Lower leg skin (tissue), 4 donors: ENCODE measurements around the gene PEX14. TPM values are rescaled to one million over a fixed set of nuclear protein-coding genes. Genes with fewer than 3 reads are reported as not detected.

Experiments
- DNase-seq, 2 donors: peaks; one replicate each; pipeline ENCODE4 v3.0.0-alpha.2; 2019; ENCODE audit warnings: low spot score in 2 of 2
- H3K4me3 ChIP-seq: fragments of 200-600 bp; sonication (generic); 2 replicates; pipeline ENCODE4 v1.5.1; 2017; ENCODE audit warnings: mild to moderate bottlenecking, low read depth; ENCODE audit not compliant: poor library complexity, severe bottlenecking
- CTCF ChIP-seq, 3 donors: fragments of 450-650 bp; IDR thresholded peaks; one replicate each; pipeline ENCODE4 v1.5.1; 2016; ENCODE audit warnings: antibody characterized with exemption in 3 of 3, mild to moderate bottlenecking in 3 of 3, moderate library complexity in 2 of 3
- POLR2A ChIP-seq, 2 donors: fragments of 450-650 bp; IDR thresholded peaks; one replicate each; pipeline ENCODE4 v1.6.1; 2016 to 2017; ENCODE audit warnings: antibody characterized with exemption in 2 of 2, mild to moderate bottlenecking in 1 of 2, moderate library complexity in 1 of 2
- WGBS, 2 donors: methylation state at CpG; one replicate each; pipeline ENCODE4 v1.1.5; 2018; 5-methylcytosine and 5-hydroxymethylcytosine counted together
- intact Hi-C: fragments of 100-400 bp; cut with DNase I; formaldehyde crosslinking; loops from one replicate; pipeline ENCODE4 v1.15.0; 2023; ENCODE audit warnings: low total_unique reads
- total RNA-seq, 4 donors: library from RNA; depleted of rRNA; stranded (reverse); fragments of >200 nt; gene quantifications; one replicate each; pipeline ENCODE4 v1.1.0, GENCODE V29; 2016

PEX14 gene
- total RNA-seq, 4 donors from 2014 or later: 14.1 to 22.8 (median 18.9) TPM

GRCh38 chr1:10667861-10668761 is 193.4 kb downstream of the PEX14 start:
- H3K4me3 ChIP-seq: no peak overlapping the region
- intact Hi-C loops: loop anchor here (1.0 to 10.0 kb wide), 2 partner anchors 61 to 197 kb away; no protein-coding TSS in a partner anchor
- 62 to 77% methylated on average over 34 to 37 of the region's 40 CpGs for WGBS, 2 donors
- no peak for DNase-seq
- TF ChIP-seq CTCF (IDR thresholded peaks at IDR 0.05): no peak
- TF ChIP-seq POLR2A (IDR thresholded peaks at IDR 0.05): no peak

- 66 to 76% methylated on average over 8 to 11 of the region's 12 CpGs for WGBS, 2 donors
- intact Hi-C loops: loop anchor here (10.0 kb wide), 1 partner anchor 195 kb away; no protein-coding TSS in a partner anchor
- H3K4me3 ChIP-seq: no peak overlapping the region
- TF ChIP-seq CTCF (IDR thresholded peaks at IDR 0.05): no peak
- no peak for TF ChIP-seq POLR2A (IDR thresholded peaks at IDR 0.05)
- no peak for DNase-seq
Measured at GRCh38 chr1:10669570-10669969, 194.8 kb downstream of the PEX14 start.

- TF ChIP-seq CTCF (IDR thresholded peaks at IDR 0.05) (no peak), POLR2A (IDR thresholded peaks at IDR 0.05) (no peak)
- no peak for DNase-seq
- WGBS, 2 donors: 81 to 95% methylated on average over 9 to 10 of the region's 10 CpGs
- H3K4me3 ChIP-seq: no peak overlapping the region
- intact Hi-C loops: no loop called here
Measured at GRCh38 chr1:10670190-10670589, 195.4 kb downstream of the PEX14 start.

GRCh38 chr1:10671090-10671489 is 196.3 kb downstream of the PEX14 start:
- WGBS, 2 donors: 38 to 64% methylated on average over 18 of the region's 18 CpGs
- TF ChIP-seq POLR2A (IDR thresholded peaks at IDR 0.05): no peak
- no peak for TF ChIP-seq CTCF (IDR thresholded peaks at IDR 0.05)
- H3K4me3 ChIP-seq: no peak overlapping the region
- intact Hi-C loops: no loop called here
- DNase-seq: no peak

- 67 to 71% methylated on average over 24 to 26 of the region's 27 CpGs for WGBS, 2 donors
- intact Hi-C loops: no loop called here
- no peak for TF ChIP-seq CTCF (IDR thresholded peaks at IDR 0.05)
- no peak for TF ChIP-seq POLR2A (IDR thresholded peaks at IDR 0.05)
- DNase-seq: no peak
- H3K4me3 ChIP-seq: no peak overlapping the region
Measured at GRCh38 chr1:10671622-10672342, 197.0 kb downstream of the PEX14 start.
